ENCODE results near the gene NANOG.
A peak's percentile ranks its signal among the peaks of the same experiment; 100 is the strongest.
"Not testable (repeated sequence)": the region's sequence is repeated elsewhere in the genome, so short reads cannot be mapped to it uniquely, and the experiment has no call there.

Gene NANOG

DNA sequence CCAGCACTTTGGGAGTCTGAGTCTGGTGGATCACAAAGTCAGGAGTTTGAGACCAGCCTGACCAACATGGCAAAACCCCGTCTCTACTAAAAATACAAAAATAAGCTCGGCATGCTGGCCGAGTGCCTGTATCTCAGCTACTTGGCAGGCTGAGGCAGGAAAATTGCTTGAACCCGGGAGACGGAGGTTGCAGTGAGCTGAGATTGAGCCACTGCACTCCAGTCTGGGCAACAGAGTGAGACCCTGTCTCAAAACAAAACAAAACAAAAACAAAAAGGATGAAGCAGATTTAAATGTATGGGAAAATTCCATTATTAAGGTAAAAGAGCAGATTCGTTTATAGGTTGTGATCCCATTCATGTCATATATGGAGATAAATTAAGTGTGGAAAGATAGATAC is 17.1 kb downstream of the NANOG start:
- DNase-seq: not testable (repeated sequence)

DNA sequence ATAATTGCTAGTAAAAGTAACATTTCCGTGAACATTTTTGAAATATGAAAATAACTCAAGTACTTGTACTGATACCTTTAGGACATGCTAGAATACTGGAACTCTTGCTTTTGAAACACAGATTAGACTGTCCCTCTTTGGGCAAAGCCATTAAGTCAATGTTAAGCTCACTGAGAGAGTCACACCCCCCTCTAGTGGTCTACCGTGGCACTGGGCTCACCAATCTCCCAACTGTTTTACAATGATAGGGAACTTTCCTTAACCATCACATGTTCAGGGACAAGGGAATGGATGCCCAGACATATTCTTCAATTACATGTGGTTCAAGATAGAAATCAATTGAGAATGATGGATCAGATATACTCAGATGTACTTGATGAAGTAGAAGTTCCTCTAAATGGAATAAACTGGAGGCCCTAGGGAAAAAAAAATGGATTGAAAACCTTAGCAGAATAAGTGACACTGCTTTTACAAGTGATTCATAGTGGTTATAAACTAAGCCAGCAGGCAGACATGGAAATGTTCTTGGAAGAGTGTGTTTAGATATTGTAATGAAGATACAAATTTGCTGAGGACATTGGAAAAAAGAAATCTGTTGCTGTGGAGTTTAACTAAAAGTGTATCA is 17.8 kb downstream of the NANOG start:
- peak; percentile 37 to 60 for DNase-seq

DNA sequence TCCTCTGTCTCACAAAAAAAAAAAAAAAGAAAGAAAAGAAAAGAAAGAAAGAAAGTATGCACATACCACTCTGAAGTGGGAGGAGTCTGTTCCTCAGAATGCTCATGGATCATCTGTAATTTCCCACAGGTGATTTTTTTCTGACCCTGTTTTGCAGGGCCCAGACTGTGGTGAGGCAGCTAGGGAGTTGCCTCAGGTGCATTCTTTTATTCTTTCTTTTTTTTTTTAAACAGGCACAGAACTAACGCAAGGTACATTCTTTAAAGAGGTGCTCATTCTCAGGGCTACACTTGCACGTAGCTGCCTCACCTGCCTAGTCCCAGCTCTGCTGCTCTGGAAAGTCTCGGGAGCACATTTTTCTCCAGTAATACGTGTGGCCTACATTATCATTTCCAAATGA is 36.6 kb downstream of the NANOG start:
- not testable (repeated sequence) for DNase-seq

DNA sequence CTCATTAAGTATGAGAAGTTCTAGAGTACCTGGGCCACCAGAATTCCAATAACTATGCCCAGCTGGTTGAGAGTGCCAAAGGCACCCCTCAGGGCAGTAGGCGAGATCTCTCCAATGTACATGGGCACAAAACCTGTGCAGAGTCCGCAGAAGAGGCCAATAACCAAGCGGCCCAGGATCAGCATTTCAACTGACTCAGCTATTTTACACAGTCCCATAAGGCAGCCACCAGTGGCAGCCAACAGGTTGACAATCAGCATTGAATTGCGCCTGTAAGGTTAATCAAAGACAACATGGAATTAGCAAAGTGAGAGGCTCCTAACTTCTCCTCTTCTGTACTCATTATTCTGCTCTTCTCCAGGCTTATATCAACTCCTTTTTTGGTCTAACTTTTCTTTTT is 40.5 kb downstream of the NANOG start:
- DNase-seq: not testable (repeated sequence)

DNA sequence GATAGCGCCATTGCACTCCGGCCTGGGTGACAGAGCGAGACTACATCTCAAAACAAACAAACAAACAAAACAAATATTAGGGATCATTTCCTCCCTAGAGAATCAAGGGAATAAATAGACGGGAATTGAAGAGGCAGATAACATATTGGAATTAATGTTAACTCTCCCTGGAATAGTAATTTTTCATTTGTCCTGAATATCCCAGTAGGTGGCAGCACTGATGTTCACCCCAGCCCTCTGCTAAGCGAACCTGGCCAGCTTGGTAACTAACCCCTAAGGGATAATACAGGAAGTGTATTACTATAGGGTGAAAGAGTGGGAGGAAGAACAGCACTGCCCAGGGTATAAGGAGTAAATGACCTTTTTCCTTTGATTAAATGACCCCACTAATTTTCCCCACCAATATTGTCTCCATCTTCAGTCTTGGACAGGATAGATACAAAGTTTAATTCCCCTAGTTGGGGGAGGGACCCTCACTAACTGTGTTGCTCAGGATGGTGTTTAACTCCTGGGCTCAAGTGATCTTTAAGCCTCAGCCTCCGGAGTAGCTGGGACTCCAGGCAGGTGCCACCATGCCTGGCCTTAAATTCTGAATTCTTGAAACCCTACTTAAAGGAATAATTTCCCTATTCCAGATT is 43.0 kb downstream of the NANOG start:
- DNase-seq: peak; percentile 61 to 64

DNA sequence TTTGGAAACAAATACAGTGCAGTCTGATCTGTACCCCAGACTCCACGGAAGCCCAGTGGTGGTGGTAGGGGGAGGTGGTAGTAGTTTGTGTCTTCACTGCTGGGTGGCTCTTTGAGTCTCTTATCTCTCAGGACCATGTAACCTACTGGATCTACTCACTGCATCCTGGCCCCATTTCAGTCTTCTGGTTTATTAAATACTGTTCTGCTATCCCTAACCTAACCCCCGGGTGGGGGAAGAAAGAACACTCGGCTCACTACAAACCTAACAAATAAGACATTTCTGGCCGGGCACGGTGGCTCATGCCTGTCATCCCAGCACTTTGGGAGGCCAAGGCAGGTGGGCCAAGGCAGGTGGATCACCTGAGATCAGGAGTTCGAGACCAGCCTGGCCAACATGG is 44.0 kb downstream of the NANOG start:
- DNase-seq: not testable (repeated sequence)

DNA sequence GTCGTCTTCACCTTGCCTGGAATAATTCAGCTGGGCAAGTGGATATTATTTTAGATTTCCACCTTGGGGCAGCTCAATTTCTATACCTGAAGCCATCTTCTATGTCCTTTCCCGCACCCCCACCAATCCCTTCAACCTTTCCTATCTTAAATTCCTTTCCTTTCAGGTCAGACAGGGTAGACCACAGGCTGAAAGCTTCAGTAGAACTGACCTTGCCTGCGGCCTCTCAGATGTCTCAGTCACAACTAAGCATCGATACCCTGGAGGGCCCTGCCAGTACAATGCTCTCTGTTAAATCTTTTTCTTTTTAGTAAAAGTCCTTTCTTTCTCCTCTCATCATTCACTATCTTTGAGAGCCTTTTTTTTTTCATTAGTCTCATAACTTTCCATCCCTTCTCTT is 44.6 kb downstream of the NANOG start:
- no peak for DNase-seq

DNA sequence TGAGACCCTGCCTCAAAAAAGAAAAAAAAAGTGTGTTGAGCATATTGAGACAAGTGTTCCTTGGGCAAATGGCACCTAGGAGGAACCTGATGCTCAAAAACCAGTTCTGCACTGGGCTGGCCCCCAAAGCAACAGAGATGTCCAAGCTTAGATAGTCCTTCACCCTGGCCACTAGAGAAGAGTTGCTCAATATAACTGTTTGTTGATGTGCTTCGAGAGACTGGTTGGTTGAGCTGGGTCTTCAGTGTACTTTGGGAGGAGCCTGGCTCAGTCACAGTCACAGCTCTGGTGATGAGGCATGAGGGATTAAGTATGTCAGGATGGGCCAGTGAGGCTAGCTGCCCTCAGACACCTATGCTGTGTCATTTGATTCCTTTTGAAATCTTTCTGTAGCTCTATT is 45.5 kb downstream of the NANOG start:
- DNase-seq: no peak

DNA sequence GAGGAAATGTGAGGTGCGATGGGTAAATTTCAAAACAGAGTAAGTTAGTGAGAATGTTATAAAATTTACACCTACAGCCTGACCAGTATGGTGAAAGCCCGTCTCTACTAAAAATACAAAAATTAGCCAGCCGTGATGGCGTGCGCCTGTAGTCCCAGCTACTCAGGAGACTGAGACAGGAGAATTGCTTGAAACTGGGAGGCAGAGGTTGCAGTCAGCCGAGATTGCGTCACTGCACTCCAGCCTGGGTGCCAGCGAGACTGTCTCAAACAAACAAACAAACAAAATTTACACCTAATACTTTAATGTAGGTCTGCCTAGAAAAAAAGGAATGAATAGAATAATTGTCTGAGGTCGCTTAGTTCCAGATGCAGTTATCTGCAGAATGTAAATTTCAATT is 45.9 kb downstream of the NANOG start:
- no peak for DNase-seq

DNA sequence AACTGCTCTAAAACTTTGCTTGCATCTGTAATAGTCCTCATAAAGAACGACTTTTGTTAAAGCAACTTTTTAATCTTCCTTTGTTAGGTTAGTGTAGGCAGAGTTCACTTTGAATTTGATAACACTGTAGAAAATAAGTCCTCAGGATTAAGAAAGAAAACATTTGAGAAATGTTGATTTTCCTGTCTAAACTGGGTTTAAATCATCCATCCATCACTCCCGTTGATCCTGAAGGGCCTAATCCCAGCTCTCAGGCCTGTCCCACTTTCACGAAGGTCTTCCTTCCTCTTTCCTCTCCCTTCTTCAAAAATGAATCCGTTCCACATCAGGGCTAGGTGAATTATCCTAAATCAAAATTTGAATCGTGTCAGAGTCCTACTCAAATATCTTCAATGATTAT is 46.6 kb downstream of the NANOG start:
- DNase-seq: no peak

DNA sequence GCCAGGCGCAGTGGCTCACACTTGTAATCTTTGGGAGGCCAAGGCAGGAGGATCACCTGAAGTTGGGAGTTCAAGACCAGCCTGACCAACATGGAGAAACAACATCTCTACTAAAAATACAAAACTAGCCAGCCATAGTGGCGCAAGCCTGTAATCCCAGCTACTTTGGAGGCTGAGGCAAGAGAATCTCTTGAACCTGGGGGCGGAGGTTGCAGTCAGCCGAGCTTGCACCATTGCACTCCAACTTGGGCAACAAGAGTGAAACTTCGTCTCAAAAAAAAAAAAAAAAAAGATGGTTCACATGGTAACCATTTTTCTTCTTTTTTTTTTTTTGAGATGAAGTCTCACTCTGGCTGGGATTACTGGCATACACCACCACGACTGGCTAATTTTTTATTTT is 48.2 kb downstream of the NANOG start:
- no peak for DNase-seq

DNA sequence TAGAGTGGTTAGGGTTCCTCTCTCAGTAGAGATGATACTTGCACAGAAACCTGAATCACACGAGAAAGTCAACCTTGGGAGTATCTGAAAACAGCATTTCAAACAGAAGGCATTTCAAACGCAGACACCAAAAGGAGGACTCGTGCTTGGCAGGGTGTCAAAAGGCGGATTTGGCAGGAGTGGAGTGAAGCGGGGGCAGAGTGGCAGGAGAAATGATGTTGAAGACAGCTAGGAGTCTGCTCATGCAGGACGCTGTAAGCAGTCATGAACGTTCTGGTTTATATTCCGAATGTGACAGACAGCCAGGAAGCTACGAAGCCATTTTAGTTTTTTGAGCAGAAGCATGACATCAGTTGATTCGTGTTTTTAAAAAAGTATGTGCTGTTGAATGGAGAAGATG is 50.0 kb downstream of the NANOG start:
- not testable (repeated sequence) for DNase-seq

DNA sequence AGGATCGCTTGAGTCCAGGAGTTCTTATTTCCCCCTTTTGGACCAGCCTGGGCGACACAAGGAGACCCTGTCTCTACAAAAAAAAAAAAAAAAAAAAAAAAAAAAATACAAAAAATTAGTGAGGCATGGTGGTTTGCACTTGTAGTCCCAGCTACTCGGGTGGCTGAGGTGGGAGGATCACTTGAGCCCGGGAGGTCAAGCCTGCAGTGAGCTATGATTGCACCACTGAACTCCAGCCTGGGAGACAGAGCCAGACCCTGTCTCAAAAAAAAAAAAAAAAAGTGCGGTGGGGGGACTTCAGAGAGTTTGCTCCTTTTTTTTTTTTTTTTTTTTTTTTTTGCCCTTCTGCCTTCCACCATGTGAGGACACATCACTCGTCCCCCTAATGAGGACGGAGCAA is 50.6 kb downstream of the NANOG start:
- not testable (repeated sequence) for DNase-seq

DNA sequence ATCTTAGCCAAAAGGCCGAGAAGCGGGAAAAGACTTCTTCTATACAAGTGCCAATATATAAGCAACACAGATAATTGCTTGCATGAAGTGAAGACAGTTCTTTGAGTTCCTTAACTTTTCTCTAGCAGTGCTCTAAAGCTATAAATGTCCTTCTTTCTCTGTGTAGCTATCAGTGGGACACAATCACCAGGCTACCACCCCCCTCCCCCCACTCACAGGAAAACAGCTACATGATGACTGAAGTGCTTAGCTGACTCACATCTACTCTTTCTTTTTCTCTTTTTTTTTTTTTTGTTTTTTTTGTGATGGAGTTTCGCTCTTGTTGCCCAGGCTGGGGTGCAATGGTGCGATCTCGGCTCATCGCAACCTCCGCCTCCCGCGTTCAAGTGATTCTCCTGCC is 53.2 kb downstream of the NANOG start:
- not testable (repeated sequence) for DNase-seq

DNA sequence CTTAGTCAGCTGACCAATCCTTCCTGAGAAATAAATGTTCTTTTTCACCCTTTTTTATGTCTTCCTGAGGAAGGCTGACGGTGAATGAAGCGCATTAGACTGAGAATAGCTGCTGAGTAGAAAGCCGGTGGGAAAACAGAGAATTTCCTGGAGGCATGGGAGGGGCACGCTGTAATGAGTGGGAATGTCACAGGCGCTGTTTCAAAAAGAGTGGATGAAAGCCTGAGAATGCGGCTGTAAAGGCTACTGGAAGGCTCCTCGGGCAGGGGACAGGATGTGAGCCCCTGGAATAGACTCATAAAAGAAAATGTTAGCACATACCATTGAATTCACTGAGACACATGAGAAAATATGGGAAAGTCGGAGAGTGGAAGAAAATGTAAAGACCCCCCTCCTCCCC is 53.9 kb downstream of the NANOG start:
- DNase-seq: not testable (repeated sequence)

DNA sequence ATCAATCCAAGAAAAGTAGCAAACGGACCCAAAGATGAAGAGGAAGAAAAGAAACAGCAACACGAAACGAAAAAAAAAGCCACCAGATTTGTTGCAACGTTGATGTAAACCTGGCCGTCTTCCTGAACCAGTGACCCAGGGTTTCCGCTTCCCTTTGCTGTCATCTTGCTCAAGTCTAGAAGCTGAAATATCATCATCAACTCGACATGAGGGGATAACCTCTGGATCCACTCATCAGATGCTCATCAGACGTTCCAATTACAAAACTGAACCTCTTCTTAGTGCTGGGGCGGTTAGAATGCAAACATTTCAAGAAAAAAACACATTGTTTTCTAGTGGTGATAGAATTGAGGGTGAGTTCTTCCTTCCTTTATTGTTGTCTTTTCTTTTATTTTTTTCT is 54.4 kb downstream of the NANOG start:
- DNase-seq: not testable (repeated sequence)

DNA sequence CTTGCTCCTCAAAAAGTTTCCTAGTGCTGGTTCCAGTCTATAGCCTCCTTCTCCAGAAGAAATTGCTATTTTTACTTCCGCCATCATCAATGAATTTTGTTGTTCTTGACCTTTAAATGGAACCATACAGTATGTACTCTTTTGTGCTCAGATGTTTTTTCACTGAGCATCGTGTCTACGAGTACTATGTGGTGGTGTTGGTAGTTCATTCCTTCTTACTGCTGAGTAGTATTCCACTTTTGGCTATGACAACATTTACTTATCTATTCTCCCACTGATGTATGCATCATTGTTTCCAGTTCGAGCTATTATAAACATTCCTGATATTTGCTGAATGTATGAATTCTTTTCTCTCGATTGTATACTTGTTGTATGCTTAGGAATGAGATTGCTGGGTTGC is 54.9 kb downstream of the NANOG start:
- DNase-seq: no peak

DNA sequence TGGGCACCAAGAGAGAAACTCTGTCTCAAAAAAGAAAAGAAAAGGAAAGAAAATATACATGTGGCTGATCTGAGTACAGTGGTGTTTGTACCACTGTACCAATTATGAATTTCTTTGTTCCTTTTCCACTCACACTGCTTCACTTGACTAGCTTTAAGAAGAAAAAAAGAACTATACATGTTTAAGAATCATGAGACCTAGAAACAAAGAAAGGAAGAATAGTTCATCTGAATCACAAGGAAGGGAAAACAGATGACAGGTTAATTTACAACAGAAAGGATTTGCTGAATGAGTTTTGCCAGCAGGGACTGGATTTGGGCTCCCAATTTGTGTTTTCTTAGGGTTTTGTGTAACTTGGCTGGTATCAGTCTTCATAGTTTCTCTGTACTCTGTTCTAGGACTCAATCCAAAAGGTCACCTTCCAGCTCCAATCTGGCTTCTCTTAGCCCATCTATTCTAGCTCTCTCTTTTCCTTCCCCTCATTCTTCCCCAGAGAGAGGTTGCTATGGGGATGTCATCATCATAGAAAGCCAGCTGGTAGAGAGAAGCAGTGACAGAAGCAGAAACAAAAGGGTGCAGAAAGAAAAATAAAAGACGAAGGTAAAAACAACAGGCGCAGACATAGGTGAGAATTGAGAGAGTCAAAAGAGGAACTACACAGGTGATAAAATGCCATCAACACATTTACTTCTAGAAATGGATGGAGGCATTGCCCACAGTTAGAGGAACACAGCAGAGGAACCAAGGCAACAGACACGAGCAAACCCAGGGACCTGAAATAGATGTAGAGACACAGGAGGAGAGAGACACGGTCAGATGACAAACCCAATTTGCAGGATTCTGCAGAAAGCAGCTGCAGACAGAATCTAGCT is 58.3 kb downstream of the NANOG start:
- DNase-seq: not testable (repeated sequence)

DNA sequence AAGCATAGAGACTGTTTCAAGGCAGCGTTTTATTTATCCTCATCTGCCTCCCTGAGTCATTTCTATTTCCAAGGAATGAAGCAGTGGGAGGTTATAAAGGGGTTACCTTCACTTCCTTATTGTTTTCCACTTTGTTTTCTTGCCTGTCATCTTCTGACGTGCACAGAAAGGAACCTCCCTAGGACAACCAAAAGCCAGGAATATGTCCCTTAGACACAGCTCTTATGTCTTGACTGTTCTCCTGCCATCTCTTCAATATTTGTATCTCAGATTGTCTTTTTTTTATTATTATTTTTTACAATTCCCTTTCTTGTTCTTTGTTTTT is 58.9 kb downstream of the NANOG start:
- DNase-seq: not testable (repeated sequence)

Data from Kasumi-1 (cell line).